Activated naive CD4-positive, alpha-beta T cell treated with anti-CD3 and anti-CD28 coated beads, Interleukin-2, amount 50 U/mL, for 16 hours (primary cell): ENCODE data around the gene LY6G5B.
"Not testable (repeated sequence)": the region's sequence is repeated elsewhere in the genome, so short reads cannot be mapped to it uniquely, and the experiment has no call there.

ENCODE experiments used
- DNase-seq: peaks from one replicate; pipeline ENCODE4 v3.0.0-alpha.2; 2020

LY6G5B gene

GRCh38 chr6:31692353-31692752 lies 22.6 kb downstream of the LY6G5B start:
- no peak for DNase-seq

GRCh38 chr6:31692886-31693285 lies 23.1 kb downstream of the LY6G5B start:
- DNase-seq: no peak

DNA sequence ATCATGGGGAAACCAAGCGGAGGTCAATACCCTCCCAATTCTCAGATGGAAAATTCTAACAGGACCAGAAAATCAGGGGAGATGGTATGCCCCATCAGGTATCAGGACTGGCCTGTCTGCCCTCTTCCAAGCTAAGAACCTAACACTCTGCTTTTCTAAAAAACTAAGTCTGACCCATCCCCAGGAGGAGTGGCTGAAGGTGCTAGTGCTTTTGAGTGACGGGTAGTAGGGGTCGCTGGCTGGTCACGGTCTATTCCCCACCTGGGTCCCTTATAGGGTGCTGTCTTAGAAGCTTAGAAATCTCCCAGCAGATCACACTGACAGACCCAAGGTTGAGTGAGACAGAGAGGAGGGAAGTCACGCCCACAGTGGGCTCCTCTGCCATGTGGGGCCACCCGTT lies 23.8 kb downstream of the LY6G5B start:
- no peak for DNase-seq

- no peak for DNase-seq
Measured at GRCh38 chr6:31697555-31697954, 27.8 kb downstream of the LY6G5B start.

DNA sequence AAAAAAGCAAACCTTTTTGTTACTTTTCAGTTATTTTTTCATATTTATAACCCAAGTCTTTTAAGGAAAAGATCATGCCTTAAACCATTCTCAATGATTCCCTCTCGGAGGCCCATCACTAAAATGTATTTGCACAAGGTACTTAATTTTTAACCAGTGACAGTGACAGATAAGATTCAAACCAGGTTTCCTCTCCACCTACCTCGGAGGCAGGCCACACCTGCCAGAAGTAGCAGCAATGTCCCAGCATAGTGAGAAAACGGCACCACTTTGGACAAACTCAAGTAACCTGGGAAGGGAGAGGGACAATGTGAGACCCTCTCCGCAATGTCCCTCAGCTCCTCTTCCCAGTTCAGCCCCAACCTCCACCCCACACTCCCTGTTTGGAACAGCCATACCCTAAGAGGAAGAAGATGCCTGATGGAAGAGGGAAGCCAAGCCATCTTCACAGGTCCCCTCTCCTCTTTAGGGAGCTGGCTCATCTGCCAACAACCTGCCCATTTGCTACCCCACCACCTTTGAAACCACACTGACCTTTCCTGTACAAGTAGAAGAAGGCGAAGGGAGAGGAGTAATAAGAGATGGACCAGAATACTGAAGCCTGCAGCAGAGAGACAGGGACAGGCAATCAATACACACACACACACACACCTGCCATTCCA lies 31.1 kb downstream of the LY6G5B start:
- DNase-seq: no peak

DNA sequence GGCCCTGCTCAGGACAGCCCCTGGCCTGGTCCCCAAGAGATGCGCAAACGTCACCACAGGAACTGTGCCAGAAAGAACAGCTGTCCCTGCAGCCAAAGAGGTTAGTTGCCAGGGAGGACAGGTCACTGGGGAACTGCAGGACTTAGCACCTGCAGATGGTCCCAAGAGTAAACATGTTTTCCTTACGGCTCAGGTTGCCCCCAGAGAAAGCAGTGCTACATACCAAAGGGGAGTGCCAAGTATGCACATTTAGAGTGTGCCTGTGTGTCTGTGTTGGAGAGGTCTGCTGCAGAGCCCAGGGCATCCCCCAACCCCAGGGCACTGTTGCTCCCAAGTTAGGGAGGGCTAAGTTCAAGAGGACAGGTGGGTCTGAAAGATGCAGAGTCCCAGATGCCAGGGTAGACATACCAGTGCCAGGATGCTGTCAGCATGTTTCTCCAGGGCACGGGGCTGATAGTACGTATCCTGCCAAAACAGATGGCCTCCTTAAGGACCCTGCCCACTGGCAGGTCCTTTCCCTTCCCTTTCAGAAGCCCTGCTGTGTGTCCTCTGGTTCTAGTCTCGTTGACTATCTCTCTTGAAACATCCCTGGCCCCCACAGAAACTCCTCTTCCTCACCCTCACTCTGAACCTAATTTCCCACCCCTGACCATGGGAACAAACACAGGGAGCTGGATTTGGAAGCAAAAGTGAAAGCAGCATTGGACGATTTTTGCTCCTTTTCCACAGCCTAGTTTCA lies 32.1 kb downstream of the LY6G5B start:
- no peak for DNase-seq

- peak; percentile 46 for DNase-seq
Measured at GRCh38 chr6:31702405-31702818, 32.6 kb downstream of the LY6G5B start.

GRCh38 chr6:31702819-31703716 lies 33.3 kb downstream of the LY6G5B start, which contains the start of gene ABHD16A:
Gene ABHD16A, minus strand, starts transcription at chr6:31703324. Its CDS starts 43 bp downstream, at chr6:31703281.
- DNase-seq: peak; percentile 97

GRCh38 chr6:31705931-31706330 lies 36.2 kb downstream of the LY6G5B start:
- no peak for DNase-seq

DNA sequence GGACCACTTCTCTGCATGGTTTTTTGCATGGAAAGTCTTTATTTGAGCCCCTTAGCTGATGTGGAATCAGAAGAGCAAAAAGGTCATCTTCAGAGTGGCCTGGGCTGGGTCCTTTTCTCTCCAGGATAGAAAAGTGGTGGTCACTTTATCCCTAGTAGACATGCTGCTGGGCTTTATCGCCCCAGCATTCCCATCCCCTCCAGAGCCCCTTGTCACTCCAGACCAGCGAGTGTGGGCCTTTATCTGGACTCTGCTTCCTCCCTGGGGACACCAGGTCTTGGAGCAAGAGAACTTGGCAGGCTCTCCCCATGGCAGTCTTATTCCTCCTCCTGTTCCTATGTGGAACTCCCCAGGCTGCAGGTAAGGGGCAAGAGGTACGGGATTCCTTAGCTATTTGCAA lies 36.8 kb downstream of the LY6G5B start, which contains the start of gene LY6G6F:
Gene LY6G6F (plus strand): TSS at position 268 of the 400 bp plus-strand sequence. CDS start 41 bp downstream, at position 309.
- DNase-seq: no peak

DNA sequence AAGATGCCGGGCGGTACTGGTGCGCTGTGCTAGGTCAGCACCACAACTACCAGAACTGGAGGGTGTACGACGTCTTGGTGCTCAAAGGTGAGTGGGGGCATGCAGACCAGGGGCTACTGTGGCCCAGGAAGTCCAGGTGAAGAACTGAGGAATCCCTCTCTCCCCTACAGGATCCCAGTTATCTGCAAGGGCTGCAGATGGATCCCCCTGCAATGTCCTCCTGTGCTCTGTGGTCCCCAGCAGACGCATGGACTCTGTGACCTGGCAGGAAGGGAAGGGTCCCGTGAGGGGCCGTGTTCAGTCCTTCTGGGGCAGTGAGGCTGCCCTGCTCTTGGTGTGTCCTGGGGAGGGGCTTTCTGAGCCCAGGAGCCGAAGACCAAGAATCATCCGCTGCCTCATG lies 37.9 kb downstream of the LY6G5B start:
- no peak for DNase-seq

- DNase-seq: no peak
Measured at GRCh38 chr6:31708224-31708623, 38.4 kb downstream of the LY6G5B start.

DNA sequence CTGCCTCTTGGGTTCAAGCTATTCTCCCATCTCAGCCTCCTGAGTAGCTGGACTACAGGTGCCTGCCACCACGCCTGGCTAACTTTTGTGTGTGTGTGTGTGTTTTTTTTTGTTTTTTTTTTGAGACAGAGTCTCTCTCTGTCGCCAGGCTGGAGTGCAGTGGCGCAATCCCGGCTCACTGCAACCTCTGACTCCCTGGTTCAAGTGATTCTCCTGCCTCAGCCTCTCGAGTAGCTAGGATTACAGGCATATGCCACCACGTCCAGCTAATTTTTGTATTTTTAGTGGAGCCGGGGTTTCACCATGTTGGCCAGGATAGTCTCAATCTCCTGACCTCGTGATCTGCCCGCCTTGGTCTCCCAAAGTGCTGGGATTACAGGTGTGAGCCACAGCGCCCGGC lies 39.4 kb downstream of the LY6G5B start:
- not testable (repeated sequence) for DNase-seq

DNA sequence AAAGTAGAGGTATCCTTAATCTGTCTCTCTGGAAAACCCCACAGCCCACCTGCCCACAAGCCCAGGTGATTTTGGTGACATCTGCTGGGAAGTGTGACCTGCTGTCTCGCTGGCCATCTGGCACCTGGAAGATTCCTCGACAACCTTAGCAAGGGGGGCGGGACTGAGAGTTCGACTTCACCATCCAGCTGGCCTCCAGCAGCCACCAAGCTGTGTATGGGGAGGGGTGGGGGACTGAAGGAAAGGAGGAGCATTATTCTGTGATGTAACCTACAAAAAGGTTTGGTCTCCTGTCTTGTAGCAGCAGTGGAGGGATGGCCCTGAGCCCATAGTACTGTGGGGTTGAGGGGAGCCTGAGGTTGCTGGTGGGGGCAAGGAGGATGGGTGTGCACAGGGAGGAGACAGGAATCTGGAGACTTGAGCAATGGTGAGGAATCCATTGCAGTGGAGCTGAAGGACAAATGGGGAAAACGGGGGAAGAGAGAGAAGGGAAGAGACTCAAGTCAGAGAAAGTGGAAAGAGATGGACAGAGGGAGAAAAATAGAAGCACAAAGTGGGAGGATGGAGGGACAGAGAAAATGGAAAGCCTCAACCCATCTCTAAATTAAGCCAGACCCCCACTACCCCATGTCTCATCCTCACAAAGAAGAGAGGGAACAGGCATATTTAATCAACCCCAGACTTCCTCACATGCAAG lies 40.9 kb downstream of the LY6G5B start:
- DNase-seq: no peak

DNA sequence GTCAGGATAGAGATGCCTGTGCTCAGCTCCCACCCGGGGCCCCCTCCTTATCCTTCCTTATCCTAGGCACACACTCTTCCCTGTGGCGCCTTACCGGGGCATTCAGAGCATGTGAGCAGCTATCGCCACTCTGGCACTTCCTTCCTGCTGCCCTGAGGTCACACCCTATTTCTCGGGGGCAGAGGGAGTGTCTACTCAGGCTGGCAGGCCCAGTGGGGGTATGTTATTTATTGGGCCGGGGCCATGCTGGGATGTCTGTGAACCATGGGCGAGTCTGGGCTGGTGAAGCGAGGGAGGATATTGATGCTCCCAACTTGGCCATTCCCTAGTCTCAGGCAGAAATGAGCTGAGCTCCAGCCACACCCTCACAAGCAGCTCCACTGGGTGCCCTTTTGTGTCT lies 41.5 kb downstream of the LY6G5B start:
- no peak for DNase-seq

DNA sequence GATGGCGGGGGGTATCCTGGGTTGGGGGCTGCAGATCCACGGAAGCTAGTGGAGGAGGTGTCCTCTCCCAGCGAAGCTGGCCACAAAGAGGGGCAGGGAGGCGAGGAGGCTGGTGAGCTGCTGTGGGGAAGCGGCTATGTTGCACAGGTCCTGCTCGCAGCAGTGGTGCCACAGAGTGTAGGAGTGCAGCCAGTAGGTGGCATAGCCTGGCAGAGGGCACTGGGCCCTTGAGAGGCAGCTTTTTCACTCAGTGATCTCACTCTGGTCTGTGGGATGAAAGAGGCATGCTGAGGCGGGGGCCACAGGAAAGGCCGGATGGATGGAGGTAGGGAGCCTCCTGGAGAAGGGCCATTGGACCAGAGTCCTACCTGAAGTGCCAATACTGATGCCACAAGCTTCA lies 42.5 kb downstream of the LY6G5B start:
- no peak for DNase-seq

DNA sequence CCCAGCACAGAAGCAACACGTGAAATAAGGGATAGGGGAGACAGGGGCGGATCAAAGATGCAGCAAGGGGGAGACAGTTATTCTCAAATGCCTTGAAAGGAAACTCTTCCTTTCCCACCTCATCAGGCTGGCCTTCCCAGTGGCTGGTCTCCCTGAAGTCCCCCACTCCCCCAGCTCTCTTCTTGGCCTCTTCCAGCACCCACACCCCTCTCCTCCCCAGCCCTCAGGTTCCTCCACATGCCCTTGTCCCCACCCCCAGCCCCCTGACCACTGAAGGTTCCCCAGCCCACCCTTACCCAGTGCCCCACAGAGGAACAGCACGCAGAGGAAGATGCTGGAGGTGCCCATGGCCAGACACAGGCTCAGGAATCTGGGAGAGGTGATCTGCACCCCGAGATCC lies 43.7 kb downstream of the LY6G5B start:
- DNase-seq: no peak

- no peak for DNase-seq
Measured at GRCh38 chr6:31713991-31714684, 44.4 kb downstream of the LY6G5B start.

GRCh38 chr6:31715022-31715958 lies 45.5 kb downstream of the LY6G5B start, which contains the start of gene LY6G6D:
Gene LY6G6D, plus strand, starts transcription at chr6:31715348. Its CDS starts 8 bp downstream, at chr6:31715356.
- no peak for DNase-seq

DNA sequence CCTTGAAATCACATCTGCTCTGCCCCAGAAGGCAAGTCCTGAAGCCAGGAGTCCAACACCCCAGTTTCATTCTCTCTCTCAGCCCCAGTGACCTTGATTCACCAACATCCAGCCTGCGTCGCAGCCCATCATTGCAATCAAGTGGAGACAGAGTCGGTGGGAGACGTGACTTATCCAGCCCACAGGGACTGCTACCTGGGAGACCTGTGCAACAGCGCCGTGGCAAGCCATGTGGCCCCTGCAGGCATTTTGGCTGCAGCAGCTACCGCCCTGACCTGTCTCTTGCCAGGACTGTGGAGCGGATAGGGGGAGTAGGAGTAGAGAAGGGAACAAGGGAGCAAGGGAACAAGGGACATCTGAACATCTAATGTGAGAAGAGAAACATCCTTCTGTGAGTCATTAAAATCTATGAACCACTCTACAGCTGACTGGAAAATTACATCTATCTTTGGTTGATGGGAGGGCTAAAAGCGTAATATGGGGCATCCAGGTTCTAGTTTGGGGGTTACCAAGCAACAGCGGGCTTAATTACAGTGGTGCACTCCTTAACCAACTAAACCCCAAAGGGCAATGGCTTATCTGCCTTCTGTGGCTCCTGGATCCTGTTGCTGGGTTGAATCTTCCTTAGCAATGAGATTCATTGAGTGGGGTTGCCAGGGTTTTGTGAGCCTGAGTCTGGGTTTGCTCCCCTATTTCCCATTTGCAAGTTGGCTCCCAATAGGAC lies 47.9 kb downstream of the LY6G5B start:
- no peak for DNase-seq
